HG03280 (cell line): ENCODE data around the gene BEST1.
"Not testable (repeated sequence)": the region's sequence is repeated elsewhere in the genome, so short reads cannot be mapped to it uniquely, and the experiment has no call there.

Experiments used
- ATAC-seq: cut with Tn5 transposase; IDR thresholded peaks from one replicate; pipeline ENCODE4 v1.9.1; 2021; ENCODE audit warnings: mild to moderate bottlenecking, moderate library complexity; ENCODE audit not compliant: unreplicated experiment

Gene BEST1

DNA sequence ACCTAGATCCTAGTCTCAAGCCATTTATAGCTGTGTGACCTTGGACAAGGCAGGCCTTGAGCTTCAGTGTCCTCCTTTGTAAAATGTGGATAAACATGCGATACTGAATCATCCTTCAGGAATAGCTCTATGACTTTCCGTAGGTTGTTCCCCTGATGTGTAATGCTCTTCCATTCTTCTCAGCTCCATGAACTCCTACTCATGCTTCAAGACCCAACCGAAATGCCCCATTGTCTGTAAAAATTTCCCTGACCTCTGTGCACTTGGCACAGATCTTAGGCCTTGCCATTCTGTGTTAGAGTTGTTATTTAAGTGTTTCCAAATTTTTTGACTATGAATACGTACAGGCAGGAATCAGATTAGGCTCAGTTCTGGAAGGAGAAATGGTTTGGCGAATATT, 3.3 kb upstream of the BEST1 start:
- no peak for ATAC-seq

DNA sequence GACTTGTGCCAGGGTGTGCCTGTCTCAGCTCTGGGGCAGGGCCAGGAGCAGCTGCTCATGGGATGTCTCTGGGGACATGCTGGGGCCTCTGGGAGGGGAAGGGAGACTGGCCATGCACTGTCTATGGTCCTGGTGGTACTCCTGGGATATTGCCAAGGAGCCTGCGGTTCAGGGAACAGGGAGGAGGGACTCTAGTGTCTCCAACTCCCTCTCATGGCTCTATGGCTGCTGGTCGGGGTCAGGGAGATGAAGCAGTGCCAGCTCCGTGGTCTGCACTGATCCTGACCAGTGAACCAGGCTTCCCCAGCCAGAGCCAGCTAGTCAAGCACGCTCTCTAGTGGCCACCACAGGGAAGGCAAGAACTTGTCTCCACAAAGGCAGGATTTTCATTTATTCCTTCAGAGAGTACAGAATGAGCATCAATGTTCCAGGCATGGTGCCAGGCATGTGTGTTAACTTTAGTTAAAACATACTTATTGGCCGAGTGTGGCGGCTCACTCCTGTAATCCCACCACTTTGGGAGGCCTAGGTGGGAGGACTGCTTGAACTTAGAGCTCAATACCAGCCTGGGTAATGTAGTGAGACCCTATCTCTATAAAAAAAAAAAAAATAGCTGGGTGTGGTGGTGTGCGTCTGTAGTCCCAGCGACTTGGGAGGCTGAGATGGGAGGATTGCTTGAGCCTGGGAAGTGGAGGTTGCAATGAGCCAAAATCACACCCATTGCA, 2.5 kb upstream of the BEST1 start:
- ATAC-seq = peak; percentile 57

DNA sequence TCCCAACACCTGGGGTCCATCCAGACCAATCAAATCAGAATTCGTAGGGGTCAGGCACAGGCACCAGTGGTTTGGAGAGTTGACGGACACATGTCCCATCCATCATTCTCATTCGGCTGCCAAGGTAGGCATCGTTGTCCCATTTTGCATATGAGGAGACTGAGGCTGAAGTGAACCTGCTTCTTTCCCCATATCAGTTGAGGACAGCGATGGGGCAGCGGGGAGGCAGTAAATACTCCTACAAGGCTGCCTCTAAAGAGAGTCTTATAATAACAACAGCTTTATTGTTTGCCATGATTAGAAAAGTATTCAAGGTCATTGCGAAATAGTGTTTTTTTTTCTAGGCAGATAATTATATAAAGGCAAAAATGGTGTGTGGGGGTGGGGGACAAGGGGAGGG, 1.6 kb upstream of the BEST1 start:
- ATAC-seq = no peak

DNA sequence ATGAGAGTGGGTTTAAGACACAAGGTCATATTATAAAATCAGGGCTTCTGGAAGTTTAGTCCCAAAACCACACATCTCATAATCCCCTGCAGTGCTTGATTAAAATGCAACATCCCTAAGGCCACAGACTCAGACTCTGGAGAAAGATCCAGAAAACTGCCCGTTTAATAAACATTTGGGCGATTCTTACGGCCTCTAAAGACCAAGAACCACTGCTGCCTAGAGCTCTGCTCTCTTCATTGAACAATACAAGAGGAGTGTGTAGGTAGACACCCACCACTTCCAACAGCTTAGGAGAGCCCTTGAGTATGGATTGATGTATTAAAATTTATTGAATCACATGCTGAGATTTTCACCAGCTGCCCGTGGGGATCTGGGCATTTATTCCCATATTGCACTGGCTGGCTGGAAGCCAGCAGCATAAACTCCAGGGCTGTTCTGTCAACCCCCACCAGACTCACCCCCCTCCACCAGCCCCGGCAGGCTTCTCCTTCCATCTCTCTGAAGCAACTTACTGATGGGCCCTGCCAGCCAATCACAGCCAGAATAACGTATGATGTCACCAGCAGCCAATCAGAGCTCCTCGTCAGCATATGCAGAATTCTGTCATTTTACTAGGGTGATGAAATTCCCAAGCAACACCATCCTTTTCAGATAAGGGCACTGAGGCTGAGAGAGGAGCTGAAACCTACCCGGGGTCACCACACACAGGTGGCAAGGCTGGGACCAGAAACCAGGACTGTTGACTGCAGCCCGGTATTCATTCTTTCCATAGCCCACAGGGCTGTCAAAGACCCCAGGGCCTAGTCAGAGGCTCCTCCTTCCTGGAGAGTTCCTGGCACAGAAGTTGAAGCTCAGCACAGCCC, 749 bp upstream of the BEST1 start:
- no peak for ATAC-seq

DNA sequence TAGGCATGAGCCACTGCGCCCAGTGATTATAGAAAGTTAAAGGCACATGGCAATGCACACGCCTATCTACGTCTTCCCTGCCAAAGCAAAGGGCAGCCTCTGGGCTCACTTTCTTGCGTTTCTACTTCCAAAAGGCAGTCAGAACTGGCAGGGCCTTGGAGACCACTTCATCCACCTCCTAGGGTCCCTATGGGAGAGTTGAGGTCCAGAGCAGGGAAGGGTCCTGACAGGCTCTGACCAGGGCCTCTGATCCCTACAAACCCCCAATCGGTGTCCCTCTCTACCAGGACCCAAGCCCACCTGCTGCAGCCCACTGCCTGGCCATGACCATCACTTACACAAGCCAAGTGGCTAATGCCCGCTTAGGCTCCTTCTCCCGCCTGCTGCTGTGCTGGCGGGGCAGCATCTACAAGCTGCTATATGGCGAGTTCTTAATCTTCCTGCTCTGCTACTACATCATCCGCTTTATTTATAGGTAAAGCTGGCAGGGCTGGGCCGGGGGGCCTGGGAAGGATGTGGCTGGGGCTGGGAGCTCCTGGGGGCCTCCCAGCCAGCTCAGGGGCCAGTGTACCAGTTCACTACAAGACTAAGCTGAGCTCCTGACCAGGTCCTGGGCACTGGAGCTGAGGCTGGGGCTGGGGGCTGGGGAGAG, 1.5 kb downstream of the BEST1 start:
- ATAC-seq = no peak

DNA sequence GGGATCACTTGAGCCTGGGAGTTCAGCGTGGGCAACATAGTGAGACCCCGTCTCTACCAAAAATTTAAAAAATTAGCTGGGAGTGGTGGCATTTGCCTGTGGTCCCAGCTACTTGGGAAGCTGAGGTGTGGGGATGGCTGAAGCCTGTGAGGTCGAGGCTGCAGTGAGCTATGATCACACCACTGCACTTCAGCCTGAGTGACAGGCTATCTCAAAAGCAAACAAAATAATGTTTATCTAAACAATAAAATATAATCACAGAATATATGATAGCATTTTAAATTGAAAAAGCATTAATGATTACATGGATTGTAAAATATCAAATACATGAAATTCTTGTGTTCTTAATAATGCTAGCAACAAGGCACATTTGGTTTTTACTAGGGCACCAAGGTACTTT, 2.7 kb downstream of the BEST1 start:
- ATAC-seq = no peak

DNA sequence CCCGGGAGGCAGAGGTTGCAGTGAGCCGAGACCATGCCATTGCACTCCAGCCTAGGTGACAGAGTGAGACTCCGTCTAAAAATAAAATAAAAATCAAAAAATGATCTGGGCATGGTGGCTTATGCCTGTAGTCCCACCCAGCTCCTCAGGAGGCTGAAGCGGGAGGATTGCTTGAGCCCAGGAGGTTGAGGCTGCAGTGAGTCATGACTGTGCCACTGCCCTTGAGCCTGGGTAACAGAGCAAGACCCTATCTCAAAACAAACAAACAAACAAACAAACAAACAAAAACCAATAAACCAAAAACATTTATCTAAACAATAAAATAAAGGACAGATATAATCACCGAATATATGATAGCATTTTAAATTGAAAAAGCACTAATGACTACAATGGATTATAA, 3.5 kb downstream of the BEST1 start:
- ATAC-seq = not testable (repeated sequence)

DNA sequence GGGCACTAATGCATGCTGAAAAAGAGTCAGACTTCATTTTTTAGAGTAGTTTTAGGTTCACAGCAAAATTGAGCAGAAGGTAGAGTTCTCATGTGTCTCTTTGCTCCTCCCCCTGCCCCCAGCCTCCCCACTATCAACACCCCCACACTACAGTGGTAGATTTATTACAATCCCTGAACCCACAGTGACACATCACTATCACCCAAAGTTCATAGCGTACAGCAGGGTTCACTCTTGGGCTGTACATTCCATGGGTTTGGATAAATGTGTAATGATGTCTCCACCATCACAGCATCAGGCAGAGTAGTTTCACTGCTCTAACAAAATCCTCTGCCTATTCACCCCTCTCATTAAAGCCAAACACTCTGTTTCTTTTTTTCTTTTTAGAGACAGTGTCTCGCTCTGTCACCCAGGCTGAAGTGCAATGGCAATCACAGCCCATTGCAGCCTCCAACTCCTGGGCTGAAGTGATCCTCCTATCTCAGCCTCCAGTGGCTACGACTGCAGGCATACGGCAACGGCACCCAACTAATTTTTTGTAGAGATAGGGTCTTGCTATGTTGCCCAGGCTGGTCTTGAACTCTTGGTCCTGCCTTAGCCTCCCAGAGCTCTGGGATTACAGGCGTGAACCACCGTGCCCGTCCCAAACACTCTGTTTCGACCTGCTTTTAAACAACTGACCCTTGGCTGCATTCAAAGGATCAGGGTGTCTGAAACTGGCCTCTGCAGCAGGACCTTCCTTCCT, 4.1 kb downstream of the BEST1 start:
- ATAC-seq = no peak

DNA sequence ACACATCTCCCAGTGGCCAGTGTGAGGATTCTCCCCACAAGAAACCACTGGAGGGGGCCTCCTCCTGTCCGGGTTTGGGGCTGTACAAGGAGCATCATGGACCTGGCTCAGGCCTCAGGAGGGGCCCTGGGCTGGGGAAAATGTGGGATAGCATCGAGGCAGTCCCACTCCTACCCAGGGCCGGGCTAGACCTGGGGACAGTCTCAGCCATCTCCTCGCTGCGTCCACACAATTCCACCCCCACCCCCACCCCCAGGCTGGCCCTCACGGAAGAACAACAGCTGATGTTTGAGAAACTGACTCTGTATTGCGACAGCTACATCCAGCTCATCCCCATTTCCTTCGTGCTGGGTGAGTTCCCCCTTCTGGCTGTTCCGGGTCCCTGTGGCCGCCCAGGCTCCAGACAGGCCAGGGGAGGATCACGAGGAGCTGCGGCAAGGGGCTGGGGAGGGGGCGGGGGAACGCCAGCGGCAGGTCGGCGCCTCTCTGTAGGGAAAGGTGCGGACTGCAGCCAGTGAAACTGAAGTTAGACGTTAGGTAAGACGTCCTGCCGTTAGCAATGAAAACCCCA, 4.8 kb downstream of the BEST1 start:
- no peak for ATAC-seq

DNA sequence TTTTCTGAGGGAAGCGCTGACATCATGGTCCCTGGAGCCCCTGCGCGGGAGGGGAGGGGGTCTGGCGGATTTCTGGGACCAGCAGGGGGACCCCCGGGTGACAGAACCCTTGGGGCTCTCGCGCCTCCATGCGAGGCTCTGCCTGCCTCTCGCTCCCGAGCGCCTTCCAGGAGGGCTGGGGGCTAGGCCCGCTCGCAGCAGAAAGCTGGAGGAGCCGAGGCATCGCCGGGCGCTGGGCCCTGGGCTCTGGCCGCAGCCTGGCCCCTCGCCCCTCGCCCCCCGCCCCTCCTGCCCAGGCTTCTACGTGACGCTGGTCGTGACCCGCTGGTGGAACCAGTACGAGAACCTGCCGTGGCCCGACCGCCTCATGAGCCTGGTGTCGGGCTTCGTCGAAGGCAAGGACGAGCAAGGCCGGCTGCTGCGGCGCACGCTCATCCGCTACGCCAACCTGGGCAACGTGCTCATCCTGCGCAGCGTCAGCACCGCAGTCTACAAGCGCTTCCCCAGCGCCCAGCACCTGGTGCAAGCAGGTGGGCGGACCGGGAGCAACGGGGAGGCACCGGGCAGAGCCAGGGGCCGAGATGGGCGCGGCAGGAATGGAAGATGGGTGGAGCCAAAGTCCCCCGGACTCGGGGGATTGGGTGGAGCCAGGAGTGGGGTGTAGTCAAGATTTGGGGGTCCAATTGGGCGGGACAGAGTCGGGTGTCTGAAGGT, 5.4 kb downstream of the BEST1 start:
- no peak for ATAC-seq

DNA sequence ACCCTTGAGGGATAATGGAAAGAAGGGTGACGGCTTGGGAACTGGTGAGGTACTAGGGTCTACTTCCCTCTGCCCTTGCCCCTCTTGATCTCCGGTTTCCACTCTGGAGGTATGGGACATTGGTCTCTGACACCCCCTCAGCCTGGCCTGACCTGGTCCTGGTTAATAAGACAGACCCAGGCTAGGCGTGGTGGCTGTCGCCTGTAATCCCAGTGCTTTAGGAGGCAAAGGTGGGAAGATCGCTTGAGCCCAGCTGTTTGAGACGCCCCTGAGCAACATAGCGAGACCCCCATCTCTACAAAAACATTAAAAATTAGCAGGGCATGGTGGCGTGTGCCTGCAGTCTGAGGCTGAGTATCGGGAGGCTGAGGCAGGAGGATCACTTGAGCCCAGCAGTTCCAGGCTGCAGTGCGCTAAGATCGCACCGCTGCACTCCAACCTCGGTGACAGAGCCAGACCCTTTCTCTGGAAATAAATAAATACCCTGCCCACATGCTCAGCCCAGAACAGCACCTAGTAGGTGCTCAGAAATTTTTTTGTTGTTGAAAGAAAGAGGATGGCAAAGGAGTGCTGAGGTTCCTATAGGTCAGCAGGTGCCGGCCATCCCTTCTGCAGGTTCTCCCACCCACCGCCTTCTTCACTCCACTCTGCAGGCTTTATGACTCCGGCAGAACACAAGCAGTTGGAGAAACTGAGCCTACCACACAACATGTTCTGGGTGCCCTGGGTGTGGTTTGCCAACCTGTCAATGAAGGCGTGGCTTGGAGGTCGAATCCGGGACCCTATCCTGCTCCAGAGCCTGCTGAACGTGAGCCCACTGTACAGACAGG, 6.3 kb downstream of the BEST1 start:
- ATAC-seq = no peak

DNA sequence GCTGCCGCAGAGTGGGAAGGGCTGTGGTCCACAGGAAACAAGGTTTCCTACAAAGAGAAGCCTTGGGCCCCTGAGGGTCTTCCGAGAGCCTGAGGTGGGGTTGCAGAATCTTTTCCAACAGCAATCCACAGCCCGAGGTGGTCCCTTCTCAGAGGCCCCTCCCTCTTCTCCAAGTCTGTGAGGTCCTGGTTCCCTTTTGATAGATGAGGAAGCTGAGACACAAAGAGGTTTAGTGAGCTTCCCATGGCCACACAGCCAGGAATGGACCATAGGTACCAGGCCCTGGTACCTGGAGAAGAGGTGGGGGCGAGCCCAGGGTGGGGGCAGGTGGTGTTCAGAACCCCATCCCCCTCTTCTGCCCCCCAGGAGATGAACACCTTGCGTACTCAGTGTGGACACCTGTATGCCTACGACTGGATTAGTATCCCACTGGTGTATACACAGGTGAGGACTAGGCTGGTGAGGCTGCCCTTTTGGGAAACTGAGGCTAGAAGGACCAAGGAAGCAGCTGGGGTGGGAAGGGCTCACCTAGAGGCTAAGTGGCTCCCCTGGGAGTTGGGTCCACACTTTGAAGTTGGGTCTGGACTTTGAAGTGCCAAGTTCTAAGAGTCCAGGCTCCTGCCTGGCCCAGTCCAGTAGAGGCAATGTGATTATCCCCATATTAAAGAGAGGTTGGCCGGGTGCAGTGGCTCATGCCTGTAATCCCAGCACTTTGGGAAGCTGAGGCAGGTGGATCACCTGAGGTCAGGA, 7.0 kb downstream of the BEST1 start:
- no peak for ATAC-seq

DNA sequence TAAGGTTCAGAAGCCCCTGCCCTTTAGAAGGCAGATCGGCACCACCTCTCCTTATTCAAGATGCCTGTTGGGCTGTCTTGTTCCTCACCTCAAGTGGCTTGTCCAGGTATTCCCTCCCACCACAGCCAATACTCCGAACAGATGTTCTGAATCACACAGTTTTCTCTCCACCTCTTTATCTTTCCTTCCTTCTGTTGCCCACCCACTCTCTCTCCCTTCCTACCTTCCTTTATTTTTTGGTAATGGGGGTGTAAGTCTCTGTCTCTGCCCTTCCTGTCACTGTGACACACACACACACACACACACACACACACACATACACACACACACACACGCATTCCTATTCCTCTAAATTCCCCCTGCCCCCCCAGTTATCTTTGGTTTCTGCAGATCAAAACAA, 8.4 kb downstream of the BEST1 start:
- no peak for ATAC-seq

DNA sequence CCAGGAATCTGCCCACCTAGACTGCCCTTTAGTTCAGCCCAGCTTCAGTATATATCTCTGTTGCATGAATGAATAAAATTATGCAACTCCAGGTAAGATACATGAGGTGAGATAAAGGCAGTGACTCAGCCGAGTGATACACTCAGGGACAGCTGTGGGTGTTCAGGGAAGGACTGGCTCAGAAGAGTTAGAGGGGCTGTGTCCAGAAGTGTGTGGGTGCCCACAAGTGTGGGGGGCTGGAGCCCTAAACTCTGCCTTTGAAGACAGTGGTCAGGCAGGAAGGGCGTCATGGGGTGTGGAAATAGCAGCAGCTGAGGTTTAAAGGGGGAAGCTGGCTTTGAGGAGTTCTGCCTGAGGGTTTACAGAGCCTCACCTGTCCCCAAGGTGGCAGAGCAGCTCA, 9.0 kb downstream of the BEST1 start:
- ATAC-seq = no peak

DNA sequence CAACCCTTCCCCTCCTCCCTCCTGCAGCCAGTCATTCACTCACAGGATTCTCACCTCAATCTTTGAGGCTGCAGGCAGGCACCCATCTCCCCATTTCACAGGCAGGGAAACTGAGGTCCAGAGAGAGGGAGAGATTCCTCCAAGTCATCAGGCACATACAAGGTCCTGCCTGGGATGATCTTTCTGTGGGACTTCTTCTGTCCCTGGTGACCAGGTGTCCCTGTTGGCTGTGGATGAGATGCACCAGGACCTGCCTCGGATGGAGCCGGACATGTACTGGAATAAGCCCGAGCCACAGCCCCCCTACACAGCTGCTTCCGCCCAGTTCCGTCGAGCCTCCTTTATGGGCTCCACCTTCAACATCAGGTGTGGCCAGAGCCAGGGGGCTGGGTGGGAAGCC, 9.5 kb downstream of the BEST1 start:
- no peak for ATAC-seq

DNA sequence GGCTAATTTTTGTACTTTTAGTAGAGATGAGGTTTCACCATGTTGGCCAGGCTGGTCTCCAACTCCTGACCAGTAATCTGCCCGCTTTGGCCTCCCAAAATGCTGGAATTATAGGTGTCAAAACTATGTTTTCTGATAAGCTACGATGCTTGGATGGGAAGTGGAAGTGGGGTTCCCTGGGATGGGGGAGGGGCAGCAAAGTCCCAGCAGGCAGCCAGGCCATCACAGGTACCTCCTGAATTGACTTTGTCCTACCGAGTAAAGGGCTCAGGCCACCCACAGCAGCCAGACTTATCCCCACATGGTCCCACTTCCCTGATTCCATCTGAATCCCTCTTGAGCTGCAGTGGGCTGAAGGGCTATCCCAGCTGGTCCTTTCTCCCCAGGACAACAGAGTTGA, 10.4 kb downstream of the BEST1 start:
- ATAC-seq = no peak

DNA sequence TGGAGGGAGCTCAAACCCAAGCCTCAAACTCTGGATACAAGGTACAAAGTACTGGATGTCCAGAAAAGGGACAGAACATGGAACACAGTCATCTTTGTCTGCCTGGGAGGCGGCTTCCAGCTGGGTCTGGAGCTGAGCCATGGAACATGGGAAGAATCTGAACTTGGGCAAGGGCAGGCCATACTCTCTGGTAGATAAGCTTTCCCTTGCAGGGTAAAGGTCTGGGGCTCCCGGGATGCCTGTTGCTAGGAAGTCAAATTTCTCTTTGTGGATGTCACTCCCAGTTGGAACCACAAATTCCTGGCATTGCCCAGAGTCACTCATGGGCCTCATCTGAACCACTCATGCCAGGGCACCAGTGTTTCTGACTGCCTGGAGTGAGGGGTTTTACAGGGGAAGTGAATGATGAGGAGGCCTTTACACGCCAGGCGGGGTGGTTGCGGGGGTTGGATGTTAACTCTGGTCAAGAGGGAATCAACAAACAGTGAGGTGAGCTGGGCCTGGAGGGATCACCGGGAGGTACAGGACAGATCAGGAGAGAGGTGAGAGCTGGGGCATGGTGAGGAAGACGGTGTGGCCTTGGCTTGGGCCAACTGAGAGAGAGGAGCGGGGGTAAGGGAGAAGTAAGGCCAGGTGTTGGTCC, 11.5 kb downstream of the BEST1 start:
- ATAC-seq = no peak
